Kidney capillary endothelial cell (primary cell): Measurements from ENCODE around the gene GTF2H3.

Source experiments
- DNase-seq: peaks from one replicate; pipeline ENCODE4 v3.0.0-alpha.2; 2018; ENCODE audit warnings: low spot score

GTF2H3 gene

GRCh38 chr12:123645878-123646277 is 12.2 kb downstream of the GTF2H3 start:
- DNase-seq: no peak

GRCh38 chr12:123648401-123648800 is 14.8 kb downstream of the GTF2H3 start:
- no peak for DNase-seq

- no peak for DNase-seq
Observed at GRCh38 chr12:123654129-123654701, 20.6 kb downstream of the GTF2H3 start.

DNA sequence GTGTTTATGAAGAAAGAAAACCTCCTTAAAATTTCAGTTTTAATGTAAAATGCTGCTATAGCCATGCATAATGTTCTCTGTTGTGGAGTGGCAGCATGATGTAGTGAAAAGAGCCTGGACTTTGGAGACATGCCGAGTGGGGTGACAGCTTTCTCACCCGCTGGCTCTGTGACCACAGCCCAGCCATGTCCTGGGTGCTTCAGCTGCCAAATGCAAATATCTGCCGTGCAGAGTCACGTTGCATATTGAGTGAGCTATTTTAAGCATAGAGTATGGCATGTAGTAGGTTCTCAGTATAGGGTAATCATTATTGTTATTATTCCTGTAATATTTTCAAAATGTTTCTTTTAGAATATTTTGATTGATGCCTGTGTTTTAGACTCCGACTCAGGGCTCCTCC is 21.8 kb downstream of the GTF2H3 start:
- no peak for DNase-seq

DNA sequence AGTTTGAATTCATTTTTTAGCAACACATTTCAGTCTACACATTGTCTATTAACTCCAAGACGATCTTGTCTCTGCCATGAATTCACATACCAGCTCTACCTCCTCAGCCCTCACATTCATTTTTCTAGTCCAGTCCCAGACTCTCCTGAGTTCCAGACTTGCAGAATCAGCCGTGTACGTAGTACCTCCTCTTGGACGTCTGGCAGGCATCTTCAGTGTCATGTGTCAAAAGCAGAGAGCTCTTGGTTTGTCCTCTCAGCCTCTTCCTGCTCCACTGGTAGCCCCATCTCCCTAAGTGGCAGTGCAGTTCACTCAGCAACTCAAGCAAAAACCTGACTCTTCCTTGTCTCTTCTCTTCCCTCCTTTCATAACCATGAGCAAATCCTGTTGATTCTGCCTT is 22.8 kb downstream of the GTF2H3 start:
- no peak for DNase-seq

DNA sequence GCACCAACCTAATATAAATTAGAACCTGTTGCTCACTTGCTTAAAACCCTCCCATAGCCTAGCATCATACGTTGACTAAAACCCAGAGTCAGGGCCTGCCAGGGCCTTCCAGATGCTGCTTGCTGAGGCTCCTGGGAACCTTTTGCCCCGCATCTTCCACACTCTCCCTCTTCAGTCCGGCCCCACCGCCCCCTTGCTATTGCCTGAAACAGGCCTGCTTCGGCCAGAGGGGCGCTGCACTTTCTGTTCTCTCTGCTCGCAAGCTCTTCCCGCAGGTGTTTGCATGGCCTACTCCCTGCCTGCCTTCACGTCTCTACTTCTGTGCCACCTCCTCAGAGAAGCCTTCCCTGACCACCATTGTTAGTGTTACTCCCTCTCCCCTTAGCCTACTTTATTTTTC is 23.6 kb downstream of the GTF2H3 start:
- DNase-seq: no peak

DNA sequence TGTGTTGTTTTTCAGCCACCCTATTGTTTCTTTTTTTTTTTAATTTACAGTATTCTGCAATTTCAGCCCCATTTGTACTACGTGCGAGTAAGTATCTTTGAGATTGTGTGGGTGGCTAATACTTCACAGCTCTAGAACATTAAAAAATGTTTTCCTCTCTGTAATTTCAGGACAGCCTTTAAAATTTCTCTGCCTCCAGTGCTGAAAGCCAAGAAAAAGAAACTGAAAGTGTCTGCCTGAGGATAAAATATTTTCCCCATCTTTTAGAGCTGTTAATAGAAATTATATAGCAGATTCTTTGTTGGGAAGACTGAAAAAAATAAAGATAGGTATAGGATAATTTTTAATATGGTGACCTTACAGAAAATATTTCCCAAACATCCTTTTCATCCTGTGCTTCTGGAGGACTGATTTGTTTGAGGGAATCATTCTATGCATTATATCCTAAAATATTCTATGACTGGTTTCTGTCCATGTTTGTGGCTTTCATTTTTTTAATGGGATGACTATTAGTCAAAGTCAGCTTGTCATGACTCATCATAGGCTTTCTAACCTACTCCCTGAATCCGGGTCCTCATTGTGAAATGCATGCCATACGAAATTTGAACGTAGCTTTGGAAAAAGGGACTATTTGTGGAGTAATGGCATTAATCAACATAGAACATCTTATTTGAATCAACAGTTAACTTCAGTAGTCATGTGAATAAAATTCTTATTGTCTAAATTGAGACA is 26.5 kb downstream of the GTF2H3 start:
- DNase-seq: peak; percentile 20

DNA sequence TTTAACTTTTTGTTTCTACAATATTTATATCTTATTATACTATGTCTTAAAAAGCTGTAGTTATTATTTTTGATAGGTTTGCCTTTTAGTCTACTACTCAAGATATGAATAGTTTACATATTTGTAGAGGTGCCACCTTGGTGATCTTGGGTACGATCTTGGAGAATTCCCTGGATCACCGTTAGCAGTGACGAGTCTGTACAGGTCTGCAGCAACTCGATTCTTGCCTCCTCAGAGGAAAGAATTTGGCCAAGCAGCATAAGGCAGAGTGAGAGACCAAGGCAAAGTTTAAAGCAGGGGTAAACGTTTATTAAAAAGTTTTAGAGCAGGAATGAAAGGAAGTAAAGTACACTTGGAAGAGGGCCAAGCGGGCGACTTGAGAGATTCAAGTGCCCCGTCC is 34.1 kb downstream of the GTF2H3 start:
- DNase-seq: no peak

DNA sequence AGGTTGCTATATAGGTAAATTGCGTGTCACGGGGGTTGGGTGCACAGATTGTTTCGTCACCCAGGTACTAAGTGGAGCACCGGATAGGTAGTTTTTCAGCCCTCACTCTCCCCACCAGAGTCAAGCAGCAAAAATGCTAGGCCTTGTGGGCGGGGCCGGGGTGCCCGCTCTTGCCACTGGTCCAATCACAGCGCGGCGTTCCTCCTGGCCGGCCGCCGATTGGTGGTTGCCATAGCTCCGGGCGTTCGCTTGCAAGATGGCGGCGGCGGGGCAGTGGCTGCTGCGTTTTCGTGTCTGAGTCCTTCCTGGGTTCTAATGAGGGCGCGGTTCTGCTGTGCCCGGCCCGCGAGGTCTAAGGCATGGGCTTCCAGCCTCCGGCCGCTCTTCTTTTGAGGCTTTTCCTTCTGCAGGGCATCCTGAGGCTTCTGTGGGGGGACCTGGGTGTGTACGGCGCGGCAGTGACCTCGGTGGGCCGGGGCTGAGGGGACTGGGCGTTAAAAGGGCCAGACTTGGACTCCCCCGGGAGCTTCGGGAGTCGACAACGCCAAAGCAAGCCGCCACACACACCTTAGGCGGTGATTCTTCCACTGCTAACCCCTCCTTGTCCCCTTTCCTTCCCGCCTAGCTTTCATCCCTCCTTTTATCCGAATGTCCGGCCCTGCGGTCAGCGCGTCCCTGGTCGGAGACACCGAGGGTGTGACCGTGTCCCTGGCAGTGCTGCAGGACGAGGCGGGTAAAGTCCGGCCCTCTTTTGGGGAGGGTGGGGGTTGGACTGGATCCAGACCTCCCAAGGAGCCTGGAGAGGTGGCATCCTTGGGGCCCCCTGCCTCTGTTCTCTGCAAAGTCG is 37.5 kb downstream of the GTF2H3 start, which contains the start of gene TCTN2:
Gene TCTN2 (plus strand): TSS at position 232 of the 847 bp plus-strand sequence. CDS start 128 bp downstream, at position 360.
- peak; percentile 93 for DNase-seq

- DNase-seq: no peak
Observed at GRCh38 chr12:123671876-123672275, 38.2 kb downstream of the GTF2H3 start.

GRCh38 chr12:123675436-123675835 is 41.8 kb downstream of the GTF2H3 start:
- no peak for DNase-seq

DNA sequence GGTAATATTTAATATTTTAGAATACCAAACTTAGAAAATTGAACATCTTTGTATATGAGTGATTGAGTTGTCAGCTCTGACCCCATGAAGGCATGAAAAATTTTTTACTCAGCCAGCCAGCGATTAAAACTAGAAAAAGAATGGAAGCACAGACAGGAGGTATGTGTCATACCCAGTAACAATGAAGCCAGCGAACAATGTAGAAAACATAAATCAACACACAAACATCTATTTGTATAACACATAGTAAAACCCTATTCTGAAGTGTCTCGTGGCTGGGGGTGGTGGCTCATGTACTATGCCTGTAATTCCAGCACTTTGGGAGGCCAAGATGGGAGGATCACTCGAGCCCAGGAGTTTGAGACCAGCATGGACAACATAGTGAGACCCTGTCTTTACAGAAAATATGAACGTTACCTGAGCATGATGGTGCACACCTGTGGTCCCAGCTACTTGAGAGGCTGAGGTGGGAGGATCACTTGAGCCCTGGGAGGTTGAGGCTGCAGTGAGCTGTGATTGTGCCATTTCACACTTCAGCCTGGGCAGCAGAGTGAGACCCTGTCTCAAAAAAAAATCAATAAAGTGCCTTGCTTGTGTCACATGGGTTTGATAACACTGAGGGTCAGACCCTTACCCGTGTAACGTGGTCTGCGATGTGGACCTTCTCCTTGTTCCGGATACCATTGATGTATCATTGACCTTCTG is 43.1 kb downstream of the GTF2H3 start:
- DNase-seq: peak; percentile 62

DNA sequence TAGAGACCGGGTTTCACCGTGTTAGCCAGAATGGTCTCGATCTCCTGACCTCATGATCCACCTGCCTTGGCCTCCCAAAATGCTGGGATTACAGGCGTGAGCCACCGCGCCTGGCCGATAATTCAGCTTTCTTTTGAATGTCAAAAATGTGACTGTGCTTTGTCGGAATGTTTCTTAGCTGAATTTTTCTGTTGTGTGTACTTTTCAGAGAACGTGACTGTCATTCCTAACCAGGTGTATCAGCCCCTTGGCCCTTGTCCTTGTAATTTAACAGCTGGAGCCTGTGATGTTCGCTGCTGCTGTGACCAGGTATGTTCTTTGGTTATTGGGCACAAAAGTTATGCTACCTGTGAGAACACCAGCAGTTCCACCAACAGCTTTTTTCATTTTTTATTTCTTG is 45.4 kb downstream of the GTF2H3 start:
- DNase-seq: no peak

DNA sequence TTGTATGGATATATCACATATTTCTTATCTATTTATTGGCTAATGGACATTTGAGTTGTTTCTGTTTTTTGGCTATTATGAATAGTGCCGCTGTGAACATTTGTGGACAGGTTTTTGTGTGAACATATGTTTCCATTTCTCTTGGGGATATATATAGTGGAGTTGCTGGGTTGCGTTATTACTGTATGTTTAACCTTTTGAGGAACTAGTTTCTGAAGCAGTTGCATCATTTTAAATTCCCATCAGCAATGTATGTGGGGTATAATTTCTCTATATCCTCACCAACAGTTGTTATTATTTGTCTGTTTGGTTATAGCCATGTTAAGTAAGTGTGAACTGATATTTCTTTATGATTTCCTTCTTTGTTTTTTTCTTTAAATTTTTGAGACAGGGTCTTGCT is 48.0 kb downstream of the GTF2H3 start:
- no peak for DNase-seq

GRCh38 chr12:123683964-123684363 is 50.3 kb downstream of the GTF2H3 start:
- DNase-seq: no peak

DNA sequence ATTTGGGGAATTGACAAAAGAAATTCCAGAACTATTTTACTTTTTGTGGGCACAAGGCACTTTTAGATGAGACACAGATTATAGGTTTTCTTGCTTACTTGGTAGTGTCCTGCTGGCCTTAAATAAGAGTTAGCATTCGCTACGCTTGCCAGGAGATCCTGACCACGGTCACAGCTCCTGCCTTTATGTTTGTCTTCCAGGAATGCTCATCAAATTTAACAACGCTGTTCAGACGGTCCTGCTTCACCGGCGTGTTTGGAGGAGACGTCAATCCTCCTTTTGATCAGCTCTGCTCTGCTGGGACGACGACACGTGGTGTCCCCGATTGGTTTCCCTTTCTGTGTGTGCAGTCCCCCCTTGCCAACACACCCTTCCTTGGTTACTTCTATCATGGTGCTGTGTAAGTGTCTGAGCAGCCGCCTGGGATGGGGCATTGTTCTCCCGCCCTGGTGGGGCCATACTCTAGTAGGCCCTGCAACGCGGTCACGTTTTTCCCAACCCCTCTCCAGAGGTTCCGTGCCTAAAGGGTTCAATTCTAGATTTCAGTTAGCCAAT is 53.1 kb downstream of the GTF2H3 start:
- no peak for DNase-seq

GRCh38 chr12:123690191-123690840 is 56.7 kb downstream of the GTF2H3 start:
- no peak for DNase-seq

DNA sequence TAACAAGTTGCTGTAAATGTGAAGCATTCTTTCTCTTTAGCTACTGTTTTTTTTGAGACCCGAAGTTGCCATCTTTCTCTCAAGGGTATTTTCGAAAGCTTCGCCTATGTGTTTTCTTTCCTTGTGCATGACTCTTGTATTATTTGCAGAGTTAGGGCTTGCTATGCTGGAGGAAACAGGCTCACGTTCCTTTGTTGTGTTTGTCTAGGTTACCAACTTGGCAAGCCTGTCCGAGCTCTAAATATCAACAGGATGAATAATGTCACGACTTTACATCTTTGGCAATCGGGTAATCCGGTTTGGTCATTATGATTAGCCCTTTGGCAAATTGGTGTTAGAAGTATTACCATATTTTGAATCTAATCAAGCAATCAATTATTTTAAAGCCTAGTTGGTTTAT is 62.6 kb downstream of the GTF2H3 start:
- no peak for DNase-seq

GRCh38 chr12:123696646-123697045 is 63.0 kb downstream of the GTF2H3 start:
- no peak for DNase-seq

- DNase-seq: no peak
Observed at GRCh38 chr12:123705935-123706334, 72.3 kb downstream of the GTF2H3 start.

DNA sequence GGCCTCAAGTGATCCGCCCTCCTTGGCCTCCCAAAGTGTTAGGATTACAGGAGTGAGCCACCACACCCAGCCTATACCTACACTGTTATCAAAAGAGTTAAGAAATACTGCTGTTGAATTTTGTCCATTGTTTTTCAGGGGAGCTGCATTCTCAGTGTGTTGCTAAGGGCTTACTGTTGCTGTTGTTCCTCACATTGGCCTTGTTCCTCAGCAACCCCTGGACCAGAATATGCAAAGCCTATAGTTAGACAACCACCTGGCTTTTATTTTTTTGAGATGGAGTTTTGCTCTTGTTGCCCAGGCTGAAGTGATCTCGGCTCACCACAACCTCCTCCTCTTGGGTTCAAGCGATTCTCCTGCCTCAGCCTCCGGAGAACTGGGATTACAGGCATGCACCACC is 73.8 kb downstream of the GTF2H3 start:
- DNase-seq: no peak
